HT1080 (cell line): Measurements from ENCODE around the gene KLHL6. TPM values are rescaled to one million over a fixed set of nuclear protein-coding genes. Genes with fewer than 3 reads are reported as not detected.
"Not testable (repeated sequence)": the region's sequence is repeated elsewhere in the genome, so short reads cannot be mapped to it uniquely, and the experiment has no call there.

Experiments
- DNase-seq: peaks from one replicate; pipeline ENCODE4 v3.0.0-alpha.2; 2015; ENCODE audit warnings: low read depth
- polyA plus RNA-seq, 2 experiments: library from polyadenylated mRNA; depleted of rRNA; stranded (reverse); fragments of >200 nt; gene quantifications; 2 replicates each; pipeline ENCODE4 v1.2.3, GENCODE V29; 2015
- total RNA-seq: library from RNA; depleted of rRNA; stranded (reverse); fragments of >200 nt; shearing (Covaris generic); gene quantifications from 2 replicates; pipeline ENCODE4 v1.2.3, GENCODE V29; 2014; rRNA removed

KLHL6 gene
- not detected in 2 replicates for total RNA-seq
- 0.02 TPM in 1 of 2 replicates, not detected in the other for polyA plus RNA-seq (2015; cell fraction: cytosol; rRNA removed)
- 0.04 TPM in 1 of 2 replicates, not detected in the other for polyA plus RNA-seq (2015; cell fraction: nucleus; rRNA removed)

DNA sequence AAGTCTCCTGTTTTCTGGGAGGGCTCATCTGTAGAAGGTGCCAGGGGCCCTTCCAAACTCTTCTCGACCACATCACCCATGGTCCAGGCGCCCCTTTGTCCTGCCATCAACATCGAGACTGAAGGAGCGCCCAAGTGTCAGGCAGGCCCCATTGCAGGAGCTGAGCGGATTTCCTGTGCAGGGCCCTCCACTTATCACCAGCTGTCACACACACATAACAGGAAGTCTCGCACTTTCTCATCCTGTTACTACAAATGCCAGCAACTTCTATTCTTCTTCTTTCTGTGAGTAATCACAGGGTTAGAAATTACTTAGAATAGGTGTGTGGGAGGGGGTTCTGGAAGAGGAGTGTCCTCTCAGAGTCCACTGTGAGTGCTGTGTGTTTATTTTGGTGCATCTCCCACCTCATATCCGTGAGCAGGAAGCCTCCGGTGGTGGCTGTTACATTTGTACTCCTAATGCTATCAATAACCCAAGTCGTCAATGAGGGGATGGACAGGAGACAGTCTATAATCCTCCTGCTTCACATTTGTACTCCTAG is at the start of gene KLHL6:
Gene KLHL6 (minus strand): TSS at position 166 of the 541 bp plus-strand sequence. CDS start 53 bp downstream, at position 113.
- peak; percentile 31 for DNase-seq

GRCh38 chr3:183597959-183598358 is 42.5 kb upstream of the KLHL6 start:
- DNase-seq: no peak

- no peak for DNase-seq
Observed at GRCh38 chr3:183594636-183595035, 39.1 kb upstream of the KLHL6 start.

- DNase-seq: no peak
Observed at GRCh38 chr3:183592821-183593220, 37.3 kb upstream of the KLHL6 start.

- DNase-seq: no peak
Observed at GRCh38 chr3:183591881-183592521, 36.5 kb upstream of the KLHL6 start.

DNA sequence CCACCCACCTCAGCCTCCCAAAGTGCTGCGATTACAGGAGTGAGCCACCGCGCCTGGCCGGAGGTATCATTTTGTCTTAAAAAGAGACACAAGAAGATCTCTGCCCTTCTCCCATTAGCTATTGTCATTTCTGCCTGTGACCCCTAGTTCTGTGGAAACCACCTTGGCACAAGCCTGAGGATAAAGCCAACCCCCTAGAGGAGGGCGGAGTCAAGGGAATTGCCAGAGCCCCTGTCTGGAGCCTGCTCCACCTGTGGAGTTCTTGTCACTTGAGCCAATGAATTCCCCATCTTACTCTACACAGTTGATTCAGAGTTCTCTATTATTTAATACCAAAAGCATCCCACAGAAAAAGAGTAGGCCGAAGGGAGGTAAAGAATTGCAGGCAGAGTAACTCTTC is 34.9 kb upstream of the KLHL6 start:
- DNase-seq: no peak

- peak; percentile 26 for DNase-seq
Observed at GRCh38 chr3:183587336-183587735, 31.8 kb upstream of the KLHL6 start.

DNA sequence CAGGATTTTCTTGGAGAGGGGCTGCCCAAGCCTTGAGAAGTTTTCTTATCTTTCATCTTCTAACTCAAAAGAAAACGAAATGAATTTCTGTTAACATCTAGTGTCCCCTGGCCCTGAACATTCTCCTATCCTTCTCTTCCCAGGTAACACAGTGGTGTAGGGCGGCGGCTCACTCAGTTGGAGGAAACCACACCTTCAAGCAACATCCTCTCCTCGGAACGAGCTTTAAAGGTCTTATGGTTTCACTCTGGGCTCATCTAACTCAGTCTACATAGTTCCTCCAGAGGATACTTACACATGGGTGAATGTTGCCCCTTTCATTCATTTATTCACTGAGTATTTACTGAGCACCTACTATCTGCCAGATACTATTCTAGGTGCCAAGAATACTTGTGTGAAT is 31.0 kb upstream of the KLHL6 start:
- no peak for DNase-seq

GRCh38 chr3:183584914-183585280 is 29.4 kb upstream of the KLHL6 start:
- no peak for DNase-seq

DNA sequence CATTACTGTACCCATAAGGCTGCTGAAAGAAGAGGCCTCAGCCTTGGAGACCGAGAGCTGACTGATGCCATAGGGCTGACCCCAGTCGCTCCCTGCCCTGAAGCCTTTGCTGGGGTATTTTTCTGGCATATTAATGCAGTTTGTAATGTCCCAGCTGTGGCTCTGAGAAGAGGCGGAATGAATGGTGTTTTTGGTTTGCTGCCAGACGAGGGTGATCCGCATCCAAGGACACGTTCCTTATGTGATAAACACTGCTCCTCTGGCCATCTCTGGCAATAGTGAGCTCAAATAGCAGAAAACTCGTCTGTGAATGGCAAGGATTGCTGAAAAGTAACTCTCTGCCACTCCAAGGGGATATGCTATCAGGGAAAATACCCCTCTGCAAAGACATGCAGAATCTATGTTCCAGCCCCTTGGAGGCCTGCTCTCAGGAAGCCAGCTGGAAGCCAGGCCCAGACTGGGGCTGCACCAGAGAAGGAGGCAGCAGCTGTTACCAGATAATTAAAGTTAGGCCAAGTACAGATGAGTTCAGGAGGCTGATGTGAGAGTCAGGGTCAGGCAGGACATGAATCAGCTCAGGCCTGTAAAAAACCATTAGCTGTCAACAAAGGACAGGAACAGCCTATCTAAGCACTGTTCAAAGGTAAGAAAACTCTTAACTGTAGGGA is 28.9 kb upstream of the KLHL6 start:
- DNase-seq: peak; percentile 18

- no peak for DNase-seq
Observed at GRCh38 chr3:183583331-183584245, 28.1 kb upstream of the KLHL6 start.

- DNase-seq: no peak
Observed at GRCh38 chr3:183582161-183582560, 26.7 kb upstream of the KLHL6 start.

GRCh38 chr3:183581496-183582155 is 26.1 kb upstream of the KLHL6 start:
- DNase-seq: no peak

GRCh38 chr3:183579967-183580900 is 24.7 kb upstream of the KLHL6 start:
- no peak for DNase-seq

DNA sequence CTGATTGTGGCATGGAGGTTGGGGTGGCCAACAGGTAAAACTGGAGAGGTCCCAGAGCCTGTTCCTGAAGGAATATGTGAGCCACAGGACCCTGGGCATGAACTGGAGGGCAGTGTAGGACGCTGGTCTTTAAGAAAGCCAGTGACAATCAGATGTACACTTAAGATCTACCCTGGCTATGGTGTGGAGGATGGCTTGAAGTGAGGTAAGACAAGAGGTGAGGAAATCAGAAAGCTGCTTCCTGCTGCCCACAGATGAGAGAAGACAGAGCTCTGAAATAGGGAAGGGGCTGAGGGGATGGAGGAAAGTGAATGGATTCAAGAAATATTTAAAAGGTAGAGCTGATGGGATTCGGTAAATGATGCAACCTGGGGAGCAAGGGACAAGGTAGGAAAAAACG is 22.7 kb upstream of the KLHL6 start:
- DNase-seq: no peak

DNA sequence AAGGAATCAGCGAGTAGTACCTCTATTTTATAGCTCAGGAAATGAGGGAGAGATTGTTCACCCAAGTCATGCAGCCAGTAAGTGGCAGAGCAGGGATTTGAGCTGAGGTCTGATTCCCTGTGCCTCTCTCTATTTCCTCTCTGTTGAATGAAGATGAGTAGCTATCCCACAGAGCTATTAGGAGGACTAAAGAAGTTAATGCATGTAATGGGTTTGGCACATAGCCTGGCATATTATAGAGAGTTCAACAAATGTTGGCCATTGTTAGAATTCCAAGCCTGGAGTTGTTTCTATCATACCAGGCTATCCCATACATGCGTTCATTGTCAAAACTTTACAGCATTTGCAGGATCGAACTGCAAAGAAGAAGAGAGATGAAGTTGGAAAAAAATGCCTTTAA is 21.8 kb upstream of the KLHL6 start:
- DNase-seq: no peak

GRCh38 chr3:183576487-183577107 is 21.1 kb upstream of the KLHL6 start:
- DNase-seq: no peak

DNA sequence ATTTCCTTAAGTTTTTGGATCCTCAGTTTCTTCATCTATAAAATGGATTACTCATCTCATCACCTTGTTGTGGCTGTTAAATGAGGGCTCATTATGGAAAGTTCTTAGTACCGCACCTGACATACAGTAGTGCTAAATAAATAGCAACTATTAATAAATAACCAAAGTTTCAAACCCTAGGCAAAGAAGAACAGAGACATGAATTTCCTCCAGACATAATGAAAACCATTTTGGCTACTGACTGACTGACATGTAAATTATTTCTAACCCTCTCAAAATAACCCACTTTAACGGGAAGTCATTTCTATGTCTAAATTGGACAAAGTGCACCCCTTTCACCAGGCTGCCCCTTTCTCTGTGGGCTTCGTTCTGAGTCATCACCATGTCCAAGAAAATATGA is 17.4 kb upstream of the KLHL6 start:
- no peak for DNase-seq

DNA sequence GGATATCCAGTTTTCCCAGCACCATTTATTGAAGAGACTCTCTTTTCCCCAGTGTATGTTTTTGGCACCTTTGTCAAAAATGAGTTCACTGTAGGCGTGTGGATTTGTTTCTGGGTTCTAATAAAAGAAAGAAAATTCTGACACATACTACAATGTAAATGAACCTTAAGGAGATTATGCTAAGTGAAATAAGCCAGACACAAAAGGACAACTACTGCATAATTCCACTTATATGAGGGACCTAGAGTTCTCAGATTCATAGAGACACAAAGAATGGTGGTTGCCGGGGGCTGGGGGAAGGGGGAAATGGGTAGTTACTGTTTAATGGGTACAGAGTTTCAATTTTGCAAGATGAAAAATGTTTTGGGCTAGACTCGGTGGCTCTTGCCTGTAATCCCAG is 14.7 kb upstream of the KLHL6 start:
- not testable (repeated sequence) for DNase-seq
